H1 (cell line): Measurements from ENCODE around the gene CAMSAP3. TPM values are rescaled to one million over a fixed set of nuclear protein-coding genes. Genes with fewer than 3 reads are reported as not detected.

ENCODE experiments used
- CREB1 ChIP-seq: IDR thresholded peaks from 2 replicates; pipeline ENCODE4 v1.6.1; 2012; ENCODE audit warnings: inconsistent platforms
- MAX ChIP-seq: IDR thresholded peaks from 2 replicates; pipeline ENCODE4 v1.6.1; 2012; ENCODE audit warnings: inconsistent platforms
- SP4 ChIP-seq: IDR thresholded peaks from 2 replicates; pipeline ENCODE4 v1.6.1; 2012; ENCODE audit warnings: low read length, inconsistent platforms
- polyA plus RNA-seq, 7 experiments: library from polyadenylated mRNA; depleted of rRNA in 3 of 7; stranded (reverse) in 5 of 7; unstranded in 2 of 7; fragments of >200 nt in 5 of 7; fragments of 200-250 nt in 2 of 7; gene quantifications; 1 replicate in 5 of 7; 2 replicates in 1 of 7; 4 replicates in 1 of 7; pipeline versions ENCODE4 v1.2.1 to v1.2.3, GENCODE V29; 2011 to 2013; ENCODE audit warnings: missing spikeins in 2 of 7, mixed read lengths in 2 of 7
- total RNA-seq: library from RNA; stranded (reverse); fragmentation: NEBNext Ultra II Directional; extraction: Animal tissue kit (Norgen Biotek cat#: 25700); gene quantifications from 2 replicates; pipeline ENCODE4 v1.2.1, GENCODE V29; 2021
- TF ChIP-seq, protein P1 (sequence below): fragments of 300-600 bp; sonication (generic); IDR thresholded peaks from 2 replicates; pipeline ENCODE4 v1.7.1; 2012; ENCODE audit warnings: low read length, moderate library complexity, mild to moderate bottlenecking, inconsistent platforms; ENCODE audit not compliant: insufficient replicate concordance
- TF ChIP-seq, protein P2 (sequence below), 3 experiments: IDR thresholded peaks; 1 replicate in 2 of 3; 2 replicates in 1 of 3; pipeline versions ENCODE4 v1.5.1 to v1.6.1; 2011; ENCODE audit warnings: low read length in 3 of 3, mild to moderate bottlenecking in 3 of 3, inconsistent platforms in 2 of 3, low read depth in 1 of 3, moderate library complexity in 1 of 3; ENCODE audit not compliant: insufficient read depth in 1 of 3; ENCODE audit errors: control extremely low read depth in 1 of 3
- TF ChIP-seq, protein P3 (sequence below): IDR thresholded peaks from 2 replicates; pipeline ENCODE4 v1.6.1; 2012; ENCODE audit warnings: low read length, inconsistent platforms

CAMSAP3 gene
- total and polyA plus RNA-seq, 2 of the 8 experiments (the other 6 are each of a cell fraction or from before 2014, with no cell fraction given), result 11.4 to 30.4 TPM

DNA sequence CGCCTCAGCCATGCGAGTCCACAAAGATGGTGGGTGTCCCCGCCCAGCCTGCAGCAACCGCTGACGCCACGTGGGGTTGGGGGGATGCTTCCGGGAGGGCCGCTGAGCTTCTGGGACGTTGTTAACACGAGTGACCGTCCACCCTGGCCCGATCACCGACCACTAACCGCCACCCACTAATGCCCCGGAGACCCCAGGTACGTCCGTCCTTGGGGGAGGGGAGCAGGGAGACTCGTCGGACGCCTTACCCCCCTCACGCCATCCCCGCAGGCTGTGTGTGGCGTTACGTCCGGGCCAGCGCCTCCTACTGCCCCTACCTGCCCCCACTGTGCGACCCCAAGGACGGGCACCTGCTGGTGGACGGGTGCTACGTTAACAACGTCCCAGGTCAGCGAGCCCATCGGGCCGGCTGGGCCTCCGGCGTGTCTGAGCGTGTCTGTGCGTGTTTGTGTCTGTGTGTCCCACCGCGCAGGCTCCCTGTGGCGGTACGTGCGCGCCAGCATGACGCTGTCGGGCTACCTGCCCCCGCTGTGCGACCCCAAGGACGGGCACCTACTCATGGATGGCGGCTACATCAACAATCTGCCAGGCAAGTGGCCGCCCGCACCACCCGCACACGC lies 38.9 kb upstream of the CAMSAP3 start (continued):
- TF ChIP-seq, protein P1, sequence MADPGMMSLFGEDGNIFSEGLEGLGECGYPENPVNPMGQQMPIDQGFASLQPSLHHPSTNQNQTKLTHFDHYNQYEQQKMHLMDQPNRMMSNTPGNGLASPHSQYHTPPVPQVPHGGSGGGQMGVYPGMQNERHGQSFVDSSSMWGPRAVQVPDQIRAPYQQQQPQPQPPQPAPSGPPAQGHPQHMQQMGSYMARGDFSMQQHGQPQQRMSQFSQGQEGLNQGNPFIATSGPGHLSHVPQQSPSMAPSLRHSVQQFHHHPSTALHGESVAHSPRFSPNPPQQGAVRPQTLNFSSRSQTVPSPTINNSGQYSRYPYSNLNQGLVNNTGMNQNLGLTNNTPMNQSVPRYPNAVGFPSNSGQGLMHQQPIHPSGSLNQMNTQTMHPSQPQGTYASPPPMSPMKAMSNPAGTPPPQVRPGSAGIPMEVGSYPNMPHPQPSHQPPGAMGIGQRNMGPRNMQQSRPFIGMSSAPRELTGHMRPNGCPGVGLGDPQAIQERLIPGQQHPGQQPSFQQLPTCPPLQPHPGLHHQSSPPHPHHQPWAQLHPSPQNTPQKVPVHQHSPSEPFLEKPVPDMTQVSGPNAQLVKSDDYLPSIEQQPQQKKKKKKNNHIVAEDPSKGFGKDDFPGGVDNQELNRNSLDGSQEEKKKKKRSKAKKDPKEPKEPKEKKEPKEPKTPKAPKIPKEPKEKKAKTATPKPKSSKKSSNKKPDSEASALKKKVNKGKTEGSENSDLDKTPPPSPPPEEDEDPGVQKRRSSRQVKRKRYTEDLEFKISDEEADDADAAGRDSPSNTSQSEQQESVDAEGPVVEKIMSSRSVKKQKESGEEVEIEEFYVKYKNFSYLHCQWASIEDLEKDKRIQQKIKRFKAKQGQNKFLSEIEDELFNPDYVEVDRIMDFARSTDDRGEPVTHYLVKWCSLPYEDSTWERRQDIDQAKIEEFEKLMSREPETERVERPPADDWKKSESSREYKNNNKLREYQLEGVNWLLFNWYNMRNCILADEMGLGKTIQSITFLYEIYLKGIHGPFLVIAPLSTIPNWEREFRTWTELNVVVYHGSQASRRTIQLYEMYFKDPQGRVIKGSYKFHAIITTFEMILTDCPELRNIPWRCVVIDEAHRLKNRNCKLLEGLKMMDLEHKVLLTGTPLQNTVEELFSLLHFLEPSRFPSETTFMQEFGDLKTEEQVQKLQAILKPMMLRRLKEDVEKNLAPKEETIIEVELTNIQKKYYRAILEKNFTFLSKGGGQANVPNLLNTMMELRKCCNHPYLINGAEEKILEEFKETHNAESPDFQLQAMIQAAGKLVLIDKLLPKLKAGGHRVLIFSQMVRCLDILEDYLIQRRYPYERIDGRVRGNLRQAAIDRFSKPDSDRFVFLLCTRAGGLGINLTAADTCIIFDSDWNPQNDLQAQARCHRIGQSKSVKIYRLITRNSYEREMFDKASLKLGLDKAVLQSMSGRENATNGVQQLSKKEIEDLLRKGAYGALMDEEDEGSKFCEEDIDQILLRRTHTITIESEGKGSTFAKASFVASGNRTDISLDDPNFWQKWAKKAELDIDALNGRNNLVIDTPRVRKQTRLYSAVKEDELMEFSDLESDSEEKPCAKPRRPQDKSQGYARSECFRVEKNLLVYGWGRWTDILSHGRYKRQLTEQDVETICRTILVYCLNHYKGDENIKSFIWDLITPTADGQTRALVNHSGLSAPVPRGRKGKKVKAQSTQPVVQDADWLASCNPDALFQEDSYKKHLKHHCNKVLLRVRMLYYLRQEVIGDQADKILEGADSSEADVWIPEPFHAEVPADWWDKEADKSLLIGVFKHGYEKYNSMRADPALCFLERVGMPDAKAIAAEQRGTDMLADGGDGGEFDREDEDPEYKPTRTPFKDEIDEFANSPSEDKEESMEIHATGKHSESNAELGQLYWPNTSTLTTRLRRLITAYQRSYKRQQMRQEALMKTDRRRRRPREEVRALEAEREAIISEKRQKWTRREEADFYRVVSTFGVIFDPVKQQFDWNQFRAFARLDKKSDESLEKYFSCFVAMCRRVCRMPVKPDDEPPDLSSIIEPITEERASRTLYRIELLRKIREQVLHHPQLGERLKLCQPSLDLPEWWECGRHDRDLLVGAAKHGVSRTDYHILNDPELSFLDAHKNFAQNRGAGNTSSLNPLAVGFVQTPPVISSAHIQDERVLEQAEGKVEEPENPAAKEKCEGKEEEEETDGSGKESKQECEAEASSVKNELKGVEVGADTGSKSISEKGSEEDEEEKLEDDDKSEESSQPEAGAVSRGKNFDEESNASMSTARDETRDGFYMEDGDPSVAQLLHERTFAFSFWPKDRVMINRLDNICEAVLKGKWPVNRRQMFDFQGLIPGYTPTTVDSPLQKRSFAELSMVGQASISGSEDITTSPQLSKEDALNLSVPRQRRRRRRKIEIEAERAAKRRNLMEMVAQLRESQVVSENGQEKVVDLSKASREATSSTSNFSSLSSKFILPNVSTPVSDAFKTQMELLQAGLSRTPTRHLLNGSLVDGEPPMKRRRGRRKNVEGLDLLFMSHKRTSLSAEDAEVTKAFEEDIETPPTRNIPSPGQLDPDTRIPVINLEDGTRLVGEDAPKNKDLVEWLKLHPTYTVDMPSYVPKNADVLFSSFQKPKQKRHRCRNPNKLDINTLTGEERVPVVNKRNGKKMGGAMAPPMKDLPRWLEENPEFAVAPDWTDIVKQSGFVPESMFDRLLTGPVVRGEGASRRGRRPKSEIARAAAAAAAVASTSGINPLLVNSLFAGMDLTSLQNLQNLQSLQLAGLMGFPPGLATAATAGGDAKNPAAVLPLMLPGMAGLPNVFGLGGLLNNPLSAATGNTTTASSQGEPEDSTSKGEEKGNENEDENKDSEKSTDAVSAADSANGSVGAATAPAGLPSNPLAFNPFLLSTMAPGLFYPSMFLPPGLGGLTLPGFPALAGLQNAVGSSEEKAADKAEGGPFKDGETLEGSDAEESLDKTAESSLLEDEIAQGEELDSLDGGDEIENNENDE, result no peak
- TF ChIP-seq MAX, result no peak
- TF ChIP-seq, protein P2, sequence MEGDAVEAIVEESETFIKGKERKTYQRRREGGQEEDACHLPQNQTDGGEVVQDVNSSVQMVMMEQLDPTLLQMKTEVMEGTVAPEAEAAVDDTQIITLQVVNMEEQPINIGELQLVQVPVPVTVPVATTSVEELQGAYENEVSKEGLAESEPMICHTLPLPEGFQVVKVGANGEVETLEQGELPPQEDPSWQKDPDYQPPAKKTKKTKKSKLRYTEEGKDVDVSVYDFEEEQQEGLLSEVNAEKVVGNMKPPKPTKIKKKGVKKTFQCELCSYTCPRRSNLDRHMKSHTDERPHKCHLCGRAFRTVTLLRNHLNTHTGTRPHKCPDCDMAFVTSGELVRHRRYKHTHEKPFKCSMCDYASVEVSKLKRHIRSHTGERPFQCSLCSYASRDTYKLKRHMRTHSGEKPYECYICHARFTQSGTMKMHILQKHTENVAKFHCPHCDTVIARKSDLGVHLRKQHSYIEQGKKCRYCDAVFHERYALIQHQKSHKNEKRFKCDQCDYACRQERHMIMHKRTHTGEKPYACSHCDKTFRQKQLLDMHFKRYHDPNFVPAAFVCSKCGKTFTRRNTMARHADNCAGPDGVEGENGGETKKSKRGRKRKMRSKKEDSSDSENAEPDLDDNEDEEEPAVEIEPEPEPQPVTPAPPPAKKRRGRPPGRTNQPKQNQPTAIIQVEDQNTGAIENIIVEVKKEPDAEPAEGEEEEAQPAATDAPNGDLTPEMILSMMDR (IDR thresholded peaks at IDR 0.05; ENCODE audit: control extremely low read depth in 1 of 3, insufficient read depth in 1 of 3, low read depth in 1 of 3, low read length in 3 of 3), result no peak
- no peak for TF ChIP-seq SP4
- no peak for TF ChIP-seq CREB1
- TF ChIP-seq, protein P3, sequence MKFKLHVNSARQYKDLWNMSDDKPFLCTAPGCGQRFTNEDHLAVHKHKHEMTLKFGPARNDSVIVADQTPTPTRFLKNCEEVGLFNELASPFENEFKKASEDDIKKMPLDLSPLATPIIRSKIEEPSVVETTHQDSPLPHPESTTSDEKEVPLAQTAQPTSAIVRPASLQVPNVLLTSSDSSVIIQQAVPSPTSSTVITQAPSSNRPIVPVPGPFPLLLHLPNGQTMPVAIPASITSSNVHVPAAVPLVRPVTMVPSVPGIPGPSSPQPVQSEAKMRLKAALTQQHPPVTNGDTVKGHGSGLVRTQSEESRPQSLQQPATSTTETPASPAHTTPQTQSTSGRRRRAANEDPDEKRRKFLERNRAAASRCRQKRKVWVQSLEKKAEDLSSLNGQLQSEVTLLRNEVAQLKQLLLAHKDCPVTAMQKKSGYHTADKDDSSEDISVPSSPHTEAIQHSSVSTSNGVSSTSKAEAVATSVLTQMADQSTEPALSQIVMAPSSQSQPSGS, result no peak
